Measurements from ENCODE around the gene CTU2.

CTU2 gene

DNA sequence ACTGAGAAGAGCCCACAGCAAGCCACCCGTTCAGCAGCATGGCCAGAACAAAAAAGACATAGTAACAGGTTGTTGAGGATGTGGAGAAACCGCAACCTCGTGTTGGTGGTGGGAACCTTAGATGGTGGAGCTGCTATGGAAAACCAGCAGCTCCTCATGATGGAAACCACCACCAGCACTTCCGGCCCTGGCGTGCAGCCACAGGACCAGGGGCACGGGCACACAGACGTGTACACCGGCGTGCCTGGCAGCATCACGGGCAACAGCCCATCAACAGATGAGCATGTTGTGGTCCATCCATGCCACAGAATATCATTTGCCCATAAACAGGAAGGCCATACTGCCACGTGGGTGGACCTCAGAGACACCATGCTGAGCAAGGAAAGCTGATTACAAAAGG is 11.9 kb downstream of the CTU2 start:
- Histone ChIP-seq H3K36me3 (ENCODE audit: low read depth) (peaks cover 94% of the 10 kb centered on the region), H3K27me3 (ENCODE audit: insufficient read depth, poor library complexity, severe bottlenecking) (no peaks in the 10 kb centered on the region), H3K9me3 (ENCODE audit: severe bottlenecking) (no peaks in the 10 kb centered on the region), H3K4me1 (ENCODE audit: insufficient read depth, poor library complexity, severe bottlenecking) (no peaks in the 10 kb centered on the region), H3K4me3 (ENCODE audit: severe bottlenecking) (no peak overlapping the region), H3K27ac (ENCODE audit: poor library complexity, severe bottlenecking) (no peak overlapping the region)
- TF ChIP-seq, protein P1, sequence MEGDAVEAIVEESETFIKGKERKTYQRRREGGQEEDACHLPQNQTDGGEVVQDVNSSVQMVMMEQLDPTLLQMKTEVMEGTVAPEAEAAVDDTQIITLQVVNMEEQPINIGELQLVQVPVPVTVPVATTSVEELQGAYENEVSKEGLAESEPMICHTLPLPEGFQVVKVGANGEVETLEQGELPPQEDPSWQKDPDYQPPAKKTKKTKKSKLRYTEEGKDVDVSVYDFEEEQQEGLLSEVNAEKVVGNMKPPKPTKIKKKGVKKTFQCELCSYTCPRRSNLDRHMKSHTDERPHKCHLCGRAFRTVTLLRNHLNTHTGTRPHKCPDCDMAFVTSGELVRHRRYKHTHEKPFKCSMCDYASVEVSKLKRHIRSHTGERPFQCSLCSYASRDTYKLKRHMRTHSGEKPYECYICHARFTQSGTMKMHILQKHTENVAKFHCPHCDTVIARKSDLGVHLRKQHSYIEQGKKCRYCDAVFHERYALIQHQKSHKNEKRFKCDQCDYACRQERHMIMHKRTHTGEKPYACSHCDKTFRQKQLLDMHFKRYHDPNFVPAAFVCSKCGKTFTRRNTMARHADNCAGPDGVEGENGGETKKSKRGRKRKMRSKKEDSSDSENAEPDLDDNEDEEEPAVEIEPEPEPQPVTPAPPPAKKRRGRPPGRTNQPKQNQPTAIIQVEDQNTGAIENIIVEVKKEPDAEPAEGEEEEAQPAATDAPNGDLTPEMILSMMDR (IDR thresholded peaks at IDR 0.05; ENCODE audit: poor library complexity, severe bottlenecking): no peak
- ATAC-seq (ENCODE audit: low read depth) (no peak), DNase-seq (ENCODE audit: low spot score) (no peak)

DNA sequence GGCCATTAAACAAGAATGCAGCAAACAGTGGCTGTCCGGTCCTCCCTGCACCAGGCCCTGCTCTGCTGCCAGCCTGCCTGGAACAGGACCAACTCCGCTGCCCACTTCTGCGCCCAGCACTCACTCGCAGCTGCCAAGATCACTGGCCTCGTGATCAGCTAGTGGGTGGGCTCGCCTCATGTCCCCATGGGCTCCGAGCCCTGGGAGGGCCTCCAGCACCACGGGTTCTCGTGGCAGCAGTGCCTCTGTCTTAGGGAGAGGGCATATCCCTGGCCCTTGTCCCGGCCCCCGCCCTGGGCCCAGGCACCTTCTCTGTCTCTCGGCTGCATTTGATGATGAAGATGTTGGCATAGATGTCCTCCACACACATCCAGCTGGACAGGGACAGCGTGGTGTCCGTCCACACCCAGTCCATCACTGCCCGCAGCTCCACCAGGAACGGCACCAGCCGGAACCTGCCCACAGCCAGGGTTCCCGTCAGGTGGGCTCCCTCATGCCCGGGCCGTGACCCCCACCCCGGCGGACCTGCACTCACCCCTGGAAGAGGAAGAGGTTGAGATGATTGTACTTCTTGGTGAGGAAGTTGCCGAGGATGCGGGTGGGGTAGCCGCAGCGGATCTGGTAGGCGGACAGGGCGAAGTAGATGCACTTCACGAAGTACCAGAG is 13.1 kb downstream of the CTU2 start:
- Histone ChIP-seq H3K4me3 (ENCODE audit: severe bottlenecking) (no peak overlapping the region), H3K27ac (ENCODE audit: poor library complexity, severe bottlenecking) (no peak overlapping the region), H3K9me3 (ENCODE audit: severe bottlenecking) (no peaks in the 10 kb centered on the region), H3K4me1 (ENCODE audit: insufficient read depth, poor library complexity, severe bottlenecking) (no peaks in the 10 kb centered on the region), H3K27me3 (ENCODE audit: insufficient read depth, poor library complexity, severe bottlenecking) (no peaks in the 10 kb centered on the region), H3K36me3 (ENCODE audit: low read depth) (peaks cover 95% of the 10 kb centered on the region)
- ATAC-seq (ENCODE audit: low read depth): no peak
- TF ChIP-seq, protein P1 (IDR thresholded peaks at IDR 0.05; ENCODE audit: poor library complexity, severe bottlenecking): no peak
- no peak for DNase-seq (ENCODE audit: low spot score)

DNA sequence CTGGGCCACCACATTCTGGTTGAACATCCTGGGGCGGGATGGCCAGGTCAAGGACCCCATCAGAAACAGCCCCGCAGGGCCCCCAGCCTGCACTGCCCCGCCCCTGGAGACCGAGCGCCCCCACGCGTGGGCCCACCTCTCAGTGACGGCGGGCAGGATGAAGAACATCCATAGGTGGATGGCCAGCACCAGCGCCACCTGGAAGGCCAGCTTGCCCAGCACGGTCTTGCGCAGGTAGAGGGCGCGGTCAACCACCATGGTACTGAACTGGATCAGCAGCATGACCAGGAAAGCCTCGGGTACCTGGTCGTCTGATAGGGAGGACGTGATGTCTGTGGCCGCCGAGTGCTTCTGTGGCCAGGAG is 13.6 kb downstream of the CTU2 start:
- Histone ChIP-seq H3K4me3 (ENCODE audit: severe bottlenecking) (no peak overlapping the region), H3K27me3 (ENCODE audit: insufficient read depth, poor library complexity, severe bottlenecking) (no peaks in the 10 kb centered on the region), H3K4me1 (ENCODE audit: insufficient read depth, poor library complexity, severe bottlenecking) (no peaks in the 10 kb centered on the region), H3K27ac (ENCODE audit: poor library complexity, severe bottlenecking) (no peak overlapping the region), H3K36me3 (ENCODE audit: low read depth) (peaks cover 95% of the 10 kb centered on the region), H3K9me3 (ENCODE audit: severe bottlenecking) (no peaks in the 10 kb centered on the region)
- ATAC-seq (ENCODE audit: low read depth) (no peak), DNase-seq (ENCODE audit: low spot score) (no peak)
- TF ChIP-seq, protein P1 (IDR thresholded peaks at IDR 0.05; ENCODE audit: poor library complexity, severe bottlenecking): no peak

DNA sequence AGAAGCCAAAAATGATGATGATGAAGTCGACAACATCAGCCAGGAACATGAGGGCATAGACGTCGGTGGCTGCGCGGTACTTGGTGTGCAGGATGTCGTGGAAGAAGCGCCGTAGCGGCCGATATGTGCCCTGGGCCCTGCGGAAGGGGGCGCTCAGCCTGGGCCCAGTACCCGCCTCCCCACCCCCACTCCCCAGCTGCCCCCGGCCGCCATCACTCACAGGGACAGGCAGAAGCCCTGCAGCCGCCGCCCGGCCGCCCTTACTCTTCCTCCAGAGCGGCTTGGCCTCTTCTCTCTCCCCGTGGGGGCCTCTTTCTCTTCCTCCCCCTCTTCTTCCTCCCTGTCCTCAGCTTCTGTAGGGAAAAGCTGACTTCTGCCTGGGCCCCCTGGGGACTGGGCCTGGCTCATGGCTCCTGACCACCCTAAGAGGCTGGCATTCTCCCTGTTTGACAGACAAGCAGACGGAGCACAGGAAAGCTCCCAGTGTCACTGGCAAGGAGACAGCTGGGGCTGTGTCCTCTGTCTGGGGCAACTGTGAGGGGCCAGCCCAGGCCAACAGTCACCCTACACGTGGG is 14.2 kb downstream of the CTU2 start:
- Histone ChIP-seq H3K27me3 (ENCODE audit: insufficient read depth, poor library complexity, severe bottlenecking) (no peaks in the 10 kb centered on the region), H3K9me3 (ENCODE audit: severe bottlenecking) (no peaks in the 10 kb centered on the region), H3K4me3 (ENCODE audit: severe bottlenecking) (no peak overlapping the region), H3K36me3 (ENCODE audit: low read depth) (peaks cover 95% of the 10 kb centered on the region), H3K27ac (ENCODE audit: poor library complexity, severe bottlenecking) (no peak overlapping the region), H3K4me1 (ENCODE audit: insufficient read depth, poor library complexity, severe bottlenecking) (no peaks in the 10 kb centered on the region)
- ATAC-seq (ENCODE audit: low read depth) (no peak), DNase-seq (ENCODE audit: low spot score) (no peak)
- TF ChIP-seq, protein P1 (IDR thresholded peaks at IDR 0.05; ENCODE audit: poor library complexity, severe bottlenecking): no peak

DNA sequence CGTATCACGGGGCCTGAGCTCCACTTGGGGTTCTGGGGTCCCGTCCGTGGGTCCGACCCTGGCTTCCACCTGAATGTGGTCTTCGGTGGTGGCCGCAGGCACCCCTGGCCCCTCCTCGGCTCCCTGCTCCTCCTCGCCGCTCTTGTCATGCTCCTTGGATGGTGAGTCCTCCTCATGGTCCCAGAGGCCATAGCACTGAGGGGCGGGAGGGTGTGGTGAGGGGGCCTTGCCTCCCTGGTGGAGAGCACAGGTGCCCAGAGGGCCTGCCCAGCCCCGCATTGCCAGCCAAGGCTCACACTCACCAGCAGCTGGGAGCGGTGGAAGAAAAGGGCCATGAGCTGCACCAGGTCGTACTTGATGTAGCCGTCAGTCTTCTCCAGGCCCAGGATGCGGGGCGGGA is 14.9 kb downstream of the CTU2 start:
- TF ChIP-seq, protein P1 (IDR thresholded peaks at IDR 0.05; ENCODE audit: poor library complexity, severe bottlenecking): no peak
- no peaks in the 10 kb centered on the region for H3K9me3 ChIP-seq (ENCODE audit: severe bottlenecking)
- no peak for DNase-seq (ENCODE audit: low spot score)
- no peak overlapping the region for H3K27ac ChIP-seq (ENCODE audit: poor library complexity, severe bottlenecking)
- no peaks in the 10 kb centered on the region for H3K4me1 ChIP-seq (ENCODE audit: insufficient read depth, poor library complexity, severe bottlenecking)
- no peak for ATAC-seq (ENCODE audit: low read depth)
- no peaks in the 10 kb centered on the region for H3K27me3 ChIP-seq (ENCODE audit: insufficient read depth, poor library complexity, severe bottlenecking)
- H3K4me3 ChIP-seq (ENCODE audit: severe bottlenecking): no peak overlapping the region
- H3K36me3 ChIP-seq (ENCODE audit: low read depth): peaks cover 95% of the 10 kb centered on the region

All from RWPE2 (cell line).